PFSK-1 (cell line): ENCODE measurements around the gene S100A8.

Source experiments
- FOXP2 ChIP-seq: optimal IDR thresholded peaks from 2 replicates; pipeline ENCODE3; 2011; ENCODE audit warnings: borderline replicate concordance, control low read depth, inconsistent platforms; ENCODE audit not compliant: insufficient read depth; ENCODE audit errors: extremely low read length, extremely low read depth
- POLR2AphosphoS5 ChIP-seq: IDR thresholded peaks from 2 replicates; pipeline ENCODE4 v1.6.1; 2012; ENCODE audit warnings: low read depth, mild to moderate bottlenecking, control low read depth, low read length, moderate library complexity
- SIN3A ChIP-seq: IDR thresholded peaks from 2 replicates; pipeline ENCODE4 v1.6.1; 2012; ENCODE audit warnings: mild to moderate bottlenecking, low read length, moderate library complexity, borderline replicate concordance; ENCODE audit not compliant: insufficient read depth
- TAF1 ChIP-seq: IDR thresholded peaks from 2 replicates; pipeline ENCODE4 v1.6.1; 2012; ENCODE audit warnings: low read length, control low read depth, borderline replicate concordance; ENCODE audit not compliant: insufficient read depth
- TF ChIP-seq, protein P1 (sequence below), 2 experiments: IDR thresholded peaks; 2 replicates each; pipeline versions ENCODE4 v1.6.1 to v1.8.0; 2011 to 2012; ENCODE audit warnings: low read depth in 2 of 2, low read length in 2 of 2, control low read depth in 1 of 2, inconsistent platforms in 1 of 2, mild to moderate bottlenecking in 1 of 2, moderate library complexity in 1 of 2; ENCODE audit not compliant: insufficient read depth in 1 of 2

The S100A8 gene

DNA sequence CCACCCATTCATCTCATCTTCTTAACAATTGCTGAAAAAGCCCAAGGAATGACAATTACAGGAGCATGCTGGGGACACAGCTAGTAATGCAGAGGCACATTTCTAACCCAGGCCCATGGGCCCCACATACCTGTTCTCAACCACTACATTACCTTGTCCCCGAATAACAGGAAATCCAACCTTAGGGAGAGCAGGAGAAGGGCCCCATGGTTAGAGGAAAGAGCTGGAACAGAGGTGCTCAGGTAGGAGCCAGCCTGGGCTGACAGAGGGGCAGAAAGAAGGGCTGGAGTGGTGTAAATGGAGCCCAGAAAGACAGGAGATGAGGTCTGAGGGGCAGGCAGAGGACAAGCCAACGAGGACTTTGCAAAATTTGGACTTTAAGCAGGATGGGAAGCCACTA is 11.4 kb upstream of the S100A8 start:
- TF ChIP-seq, protein P1, sequence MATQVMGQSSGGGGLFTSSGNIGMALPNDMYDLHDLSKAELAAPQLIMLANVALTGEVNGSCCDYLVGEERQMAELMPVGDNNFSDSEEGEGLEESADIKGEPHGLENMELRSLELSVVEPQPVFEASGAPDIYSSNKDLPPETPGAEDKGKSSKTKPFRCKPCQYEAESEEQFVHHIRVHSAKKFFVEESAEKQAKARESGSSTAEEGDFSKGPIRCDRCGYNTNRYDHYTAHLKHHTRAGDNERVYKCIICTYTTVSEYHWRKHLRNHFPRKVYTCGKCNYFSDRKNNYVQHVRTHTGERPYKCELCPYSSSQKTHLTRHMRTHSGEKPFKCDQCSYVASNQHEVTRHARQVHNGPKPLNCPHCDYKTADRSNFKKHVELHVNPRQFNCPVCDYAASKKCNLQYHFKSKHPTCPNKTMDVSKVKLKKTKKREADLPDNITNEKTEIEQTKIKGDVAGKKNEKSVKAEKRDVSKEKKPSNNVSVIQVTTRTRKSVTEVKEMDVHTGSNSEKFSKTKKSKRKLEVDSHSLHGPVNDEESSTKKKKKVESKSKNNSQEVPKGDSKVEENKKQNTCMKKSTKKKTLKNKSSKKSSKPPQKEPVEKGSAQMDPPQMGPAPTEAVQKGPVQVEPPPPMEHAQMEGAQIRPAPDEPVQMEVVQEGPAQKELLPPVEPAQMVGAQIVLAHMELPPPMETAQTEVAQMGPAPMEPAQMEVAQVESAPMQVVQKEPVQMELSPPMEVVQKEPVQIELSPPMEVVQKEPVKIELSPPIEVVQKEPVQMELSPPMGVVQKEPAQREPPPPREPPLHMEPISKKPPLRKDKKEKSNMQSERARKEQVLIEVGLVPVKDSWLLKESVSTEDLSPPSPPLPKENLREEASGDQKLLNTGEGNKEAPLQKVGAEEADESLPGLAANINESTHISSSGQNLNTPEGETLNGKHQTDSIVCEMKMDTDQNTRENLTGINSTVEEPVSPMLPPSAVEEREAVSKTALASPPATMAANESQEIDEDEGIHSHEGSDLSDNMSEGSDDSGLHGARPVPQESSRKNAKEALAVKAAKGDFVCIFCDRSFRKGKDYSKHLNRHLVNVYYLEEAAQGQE (IDR thresholded peaks at IDR 0.05; ENCODE audit: insufficient read depth in 1 of 2, low read depth in 2 of 2, low read length in 2 of 2), result no peak
- TF ChIP-seq TAF1 (no peak), POLR2AphosphoS5 (no peak), FOXP2 (no peak), SIN3A (no peak)

DNA sequence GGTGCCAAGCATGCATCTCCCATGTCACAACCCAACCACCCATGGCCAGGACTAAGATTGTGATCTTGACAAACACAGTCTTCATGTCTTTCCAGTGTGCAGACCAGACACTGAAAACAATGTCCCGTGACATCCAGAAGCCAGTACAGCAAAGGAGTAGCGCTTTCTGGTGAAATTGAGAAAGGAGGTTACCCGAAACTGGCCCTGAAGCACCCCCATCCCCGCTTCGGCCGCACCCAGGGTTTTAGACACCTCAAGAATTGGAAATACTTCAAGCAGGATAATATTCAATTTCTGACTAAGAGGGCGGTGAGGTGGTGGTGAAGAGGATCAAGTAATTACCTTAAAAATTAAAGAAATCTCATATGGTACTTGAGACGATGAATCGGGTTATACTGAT is 10.6 kb upstream of the S100A8 start:
- TF ChIP-seq TAF1 (no peak), POLR2AphosphoS5 (no peak), FOXP2 (no peak), SIN3A (no peak)
- TF ChIP-seq, protein P1 (IDR thresholded peaks at IDR 0.05; ENCODE audit: insufficient read depth in 1 of 2, low read depth in 2 of 2, low read length in 2 of 2), result no peak

- no peak for TF ChIP-seq FOXP2
- no peak for TF ChIP-seq TAF1
- TF ChIP-seq, protein P1 (IDR thresholded peaks at IDR 0.05; ENCODE audit: insufficient read depth in 1 of 2, low read depth in 2 of 2, low read length in 2 of 2), result no peak
- TF ChIP-seq POLR2AphosphoS5, result no peak
- no peak for TF ChIP-seq SIN3A
These were observed 9.4 kb upstream of the S100A8 start for GRCh38 chr1:153400244-153400643.

DNA sequence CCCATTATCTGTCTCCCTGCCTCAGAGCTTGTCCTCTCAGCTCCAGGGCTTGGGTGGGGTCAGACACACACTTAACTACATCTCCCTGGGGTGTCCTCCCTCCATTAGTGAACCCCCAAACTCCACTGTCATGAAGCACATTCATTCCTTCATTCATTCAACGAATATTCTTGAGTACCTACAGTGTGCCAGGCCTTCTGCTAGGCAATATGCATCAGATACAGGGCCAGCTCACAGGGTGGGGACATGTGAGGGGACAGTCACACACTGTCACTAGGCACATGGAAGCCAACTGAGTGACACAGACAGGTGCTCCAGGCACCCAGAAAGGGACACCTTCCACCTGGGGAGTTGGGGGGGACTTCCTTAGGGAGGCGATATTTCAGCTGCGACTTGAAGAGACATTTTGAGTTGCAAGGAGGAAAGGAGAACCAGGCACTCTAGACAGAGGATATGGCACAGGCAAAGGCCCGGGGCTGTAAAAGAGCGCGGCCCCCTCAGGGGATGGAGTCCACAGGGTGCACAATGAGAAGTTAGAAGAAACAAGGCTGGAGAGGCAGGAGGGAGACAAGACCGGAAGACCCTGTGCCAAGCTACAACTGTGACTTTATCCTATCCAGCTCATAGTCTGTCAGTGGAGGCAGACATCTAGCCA is 8.7 kb upstream of the S100A8 start:
- TF ChIP-seq POLR2AphosphoS5, result no peak
- no peak for TF ChIP-seq FOXP2
- no peak for TF ChIP-seq SIN3A
- TF ChIP-seq, protein P1 (IDR thresholded peaks at IDR 0.05; ENCODE audit: insufficient read depth in 1 of 2, low read depth in 2 of 2, low read length in 2 of 2), result no peak
